Non-pigmented ciliary epithelial cell (primary cell): ENCODE results near the gene SCAI.
"Not testable (repeated sequence)": the region's sequence is repeated elsewhere in the genome, so short reads cannot be mapped to it uniquely, and the experiment has no call there.

Source experiments
- DNase-seq: peaks from one replicate; pipeline ENCODE4 v3.0.0-alpha.2; 2010; ENCODE audit warnings: low read depth

The SCAI gene

GRCh38 chr9:124947727-124948391, 195.5 kb downstream of the SCAI start:
- DNase-seq, result no peak

GRCh38 chr9:124946167-124946566, 197.2 kb downstream of the SCAI start:
- no peak for DNase-seq

GRCh38 chr9:124941679-124942561, 201.4 kb downstream of the SCAI start:
- DNase-seq, result no peak

- DNase-seq, result peak; percentile 58
Observed at GRCh38 chr9:124940894-124941678, 202.2 kb downstream of the SCAI start, which contains the start of gene GOLGA1. Gene GOLGA1 (minus strand): TSS chr9:124941083. CDS start chr9:124938711, 2,372 bp downstream.

- DNase-seq, result no peak
Observed at GRCh38 chr9:124940521-124940893, 202.8 kb downstream of the SCAI start.

GRCh38 chr9:124939944-124940343, 203.4 kb downstream of the SCAI start:
- DNase-seq, result no peak

- DNase-seq, result no peak
Observed at GRCh38 chr9:124934290-124934689, 209.0 kb downstream of the SCAI start.

GRCh38 chr9:124932333-124932732, 211.0 kb downstream of the SCAI start:
- DNase-seq, result no peak

- DNase-seq, result no peak
Observed at GRCh38 chr9:124929464-124929863, 213.9 kb downstream of the SCAI start.

- no peak for DNase-seq
Observed at GRCh38 chr9:124928116-124928515, 215.2 kb downstream of the SCAI start.

- DNase-seq, result not testable (repeated sequence)
Observed at GRCh38 chr9:124920394-124920793, 222.9 kb downstream of the SCAI start.

GRCh38 chr9:124914753-124915405, 228.4 kb downstream of the SCAI start:
- no peak for DNase-seq

GRCh38 chr9:124913378-124913777, 229.9 kb downstream of the SCAI start:
- DNase-seq, result no peak

GRCh38 chr9:124911766-124912165, 231.6 kb downstream of the SCAI start:
- DNase-seq, result no peak

- no peak for DNase-seq
Observed at GRCh38 chr9:124908098-124908497, 235.2 kb downstream of the SCAI start.

GRCh38 chr9:124906966-124907365, 236.4 kb downstream of the SCAI start:
- DNase-seq, result no peak

GRCh38 chr9:124899845-124900244, 243.5 kb downstream of the SCAI start:
- DNase-seq, result no peak

- no peak for DNase-seq
Observed at GRCh38 chr9:124897570-124898460, 245.5 kb downstream of the SCAI start.

- no peak for DNase-seq
Observed at GRCh38 chr9:124894741-124895170, 248.6 kb downstream of the SCAI start.

- DNase-seq, result no peak
Observed at GRCh38 chr9:124894035-124894740, 249.1 kb downstream of the SCAI start.
